A673 (cell line): ENCODE results near the gene KIF19.

Source experiments
- CTCF ChIP-seq: fragments of 300-800, 200-600 bp; sonication (generic); conservative IDR thresholded peaks from 2 replicates; pipeline ENCODE4 v1.5.1; 2017; ENCODE audit warnings: low read depth, mild to moderate bottlenecking, antibody characterized with exemption, low read length, moderate library complexity, mixed read lengths
- EZH2 ChIP-seq: fragments of 200-600 bp; sonication (generic); IDR thresholded peaks from 2 replicates; pipeline ENCODE4 v1.6.1; 2017; ENCODE audit warnings: borderline replicate concordance, low read depth, mild to moderate bottlenecking, mixed read lengths, antibody characterized with exemption, low read length; ENCODE audit not compliant: poor library complexity, severe bottlenecking

GRCh38 chr17:74369665-74370490 is 43.9 kb downstream of the KIF19 start:
- TF ChIP-seq CTCF = no peak
- no peak for TF ChIP-seq EZH2
